ENCODE measurements around the gene CAMK1D.
A peak's percentile ranks its signal among the peaks of the same experiment; 100 is the strongest.

Gene CAMK1D

DNA sequence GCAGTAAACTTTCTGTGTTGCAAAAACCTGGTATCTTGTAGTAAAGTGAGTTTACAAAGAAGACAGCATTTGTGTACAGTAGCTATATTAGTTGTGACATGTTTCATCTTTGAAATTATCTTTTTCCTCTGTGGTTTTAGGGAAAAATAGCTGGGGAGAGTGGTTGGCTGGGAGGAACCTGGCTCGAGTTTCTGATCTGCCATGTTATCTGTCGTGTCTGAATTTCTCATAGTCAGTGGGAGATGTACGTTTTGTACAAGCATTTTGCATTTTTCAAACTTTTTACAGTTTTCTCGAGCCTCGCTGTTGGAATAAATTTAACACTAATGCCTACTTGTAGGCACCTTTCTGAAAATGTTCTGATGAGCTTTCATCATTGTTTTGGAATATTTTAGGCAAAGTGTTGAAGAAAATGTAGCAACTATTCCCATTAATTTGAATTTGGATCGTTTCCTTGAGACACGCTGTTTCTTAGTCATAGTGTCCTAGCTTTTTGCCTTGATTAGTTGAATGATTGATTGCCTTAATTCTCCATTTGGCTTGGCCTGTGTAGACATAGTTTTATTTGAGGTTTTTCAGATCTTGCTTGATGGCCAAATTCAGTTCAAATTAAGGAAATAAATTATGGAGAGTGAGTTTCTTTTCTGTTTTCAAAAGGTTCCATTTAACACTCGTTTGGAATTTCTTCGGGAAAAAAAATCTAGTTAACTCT, 65.1 kb downstream of the CAMK1D start:
- TF ChIP-seq, protein P1, sequence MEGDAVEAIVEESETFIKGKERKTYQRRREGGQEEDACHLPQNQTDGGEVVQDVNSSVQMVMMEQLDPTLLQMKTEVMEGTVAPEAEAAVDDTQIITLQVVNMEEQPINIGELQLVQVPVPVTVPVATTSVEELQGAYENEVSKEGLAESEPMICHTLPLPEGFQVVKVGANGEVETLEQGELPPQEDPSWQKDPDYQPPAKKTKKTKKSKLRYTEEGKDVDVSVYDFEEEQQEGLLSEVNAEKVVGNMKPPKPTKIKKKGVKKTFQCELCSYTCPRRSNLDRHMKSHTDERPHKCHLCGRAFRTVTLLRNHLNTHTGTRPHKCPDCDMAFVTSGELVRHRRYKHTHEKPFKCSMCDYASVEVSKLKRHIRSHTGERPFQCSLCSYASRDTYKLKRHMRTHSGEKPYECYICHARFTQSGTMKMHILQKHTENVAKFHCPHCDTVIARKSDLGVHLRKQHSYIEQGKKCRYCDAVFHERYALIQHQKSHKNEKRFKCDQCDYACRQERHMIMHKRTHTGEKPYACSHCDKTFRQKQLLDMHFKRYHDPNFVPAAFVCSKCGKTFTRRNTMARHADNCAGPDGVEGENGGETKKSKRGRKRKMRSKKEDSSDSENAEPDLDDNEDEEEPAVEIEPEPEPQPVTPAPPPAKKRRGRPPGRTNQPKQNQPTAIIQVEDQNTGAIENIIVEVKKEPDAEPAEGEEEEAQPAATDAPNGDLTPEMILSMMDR (IDR thresholded peaks at IDR 0.05; ENCODE audit: low read depth, low read length), result no peak
- no peak for DNase-seq (ENCODE audit: extremely low read depth, low read depth)

DNA sequence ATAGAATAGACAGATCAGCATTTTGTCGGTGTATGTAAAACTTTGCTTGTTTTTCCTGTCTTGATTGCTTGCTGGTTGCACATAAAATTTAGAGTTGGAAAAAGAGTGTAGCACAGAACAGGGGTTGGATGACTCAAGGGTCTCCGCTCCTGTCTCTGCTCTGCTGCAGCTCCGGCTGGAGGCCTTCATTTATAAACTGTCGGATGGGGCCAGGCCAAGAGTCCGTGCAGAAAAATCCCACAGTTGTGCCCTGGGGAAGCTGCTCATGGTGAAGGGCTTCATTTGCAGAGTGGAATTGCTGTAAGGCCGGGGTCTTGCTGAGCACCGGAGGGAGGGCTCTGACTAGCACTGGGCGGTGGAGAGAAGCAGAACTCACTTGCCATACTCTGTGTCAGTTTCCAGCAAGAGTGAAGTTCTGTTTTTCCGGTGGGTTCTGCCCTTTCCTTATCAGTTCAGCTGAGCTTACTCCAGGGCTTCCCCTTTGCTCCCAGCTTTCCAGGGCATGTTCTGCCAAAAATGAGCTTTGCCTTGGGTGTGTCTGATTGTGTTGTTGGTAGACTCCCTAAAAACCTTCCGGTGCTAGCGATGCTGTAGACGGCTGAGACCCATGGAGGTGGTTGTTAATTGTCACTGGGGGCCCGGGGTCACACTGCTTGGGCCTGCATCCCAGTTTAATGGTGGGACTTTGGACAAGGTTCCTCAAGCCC, 67.2 kb downstream of the CAMK1D start:
- TF ChIP-seq, protein P1 (IDR thresholded peaks at IDR 0.05; ENCODE audit: low read depth, low read length), result no peak
- DNase-seq (ENCODE audit: extremely low read depth, low read depth), result no peak

DNA sequence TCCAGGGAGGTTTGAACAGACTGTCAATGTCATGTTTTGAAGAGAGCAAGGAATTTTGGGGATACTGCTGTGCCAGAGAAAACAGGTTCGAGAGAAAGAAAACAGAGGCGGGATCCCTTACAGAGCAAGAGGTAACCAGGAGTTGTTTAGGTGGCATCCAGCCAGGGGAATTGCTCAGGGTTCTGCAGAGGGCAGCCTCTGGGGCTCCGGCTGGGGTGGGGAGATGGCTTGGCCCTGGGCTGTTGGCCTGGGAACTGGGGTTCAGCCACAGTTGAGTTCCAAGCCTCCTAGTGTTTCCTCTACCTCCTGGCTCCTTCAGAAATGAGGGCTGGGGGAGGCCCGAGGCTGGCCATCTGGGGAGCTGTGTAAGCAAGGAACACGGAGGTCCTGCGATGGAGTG, 68.0 kb downstream of the CAMK1D start:
- no peak for DNase-seq (ENCODE audit: extremely low read depth, low read depth)
- TF ChIP-seq, protein P1 (IDR thresholded peaks at IDR 0.05; ENCODE audit: low read depth, low read length), result no peak

DNA sequence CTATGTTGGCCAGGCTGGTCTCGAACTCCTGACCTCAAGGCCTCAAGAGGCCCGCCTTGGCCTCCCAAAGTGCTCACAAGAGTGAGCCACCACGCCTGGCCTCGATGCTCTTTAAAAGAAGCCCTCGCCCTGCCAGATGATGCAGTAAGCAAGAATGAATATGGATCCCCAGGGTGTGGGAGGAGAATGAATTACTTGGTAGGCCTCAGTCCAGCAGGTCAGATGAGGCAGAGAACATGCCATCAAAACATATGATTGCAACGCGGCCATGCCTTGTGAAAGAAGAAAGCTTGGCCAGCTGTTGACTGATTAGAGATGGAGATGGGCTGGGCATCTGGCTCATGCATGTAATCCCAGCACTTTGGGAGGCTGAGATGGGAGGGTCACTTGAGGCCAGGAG, 68.7 kb downstream of the CAMK1D start:
- no peak for DNase-seq (ENCODE audit: extremely low read depth, low read depth)
- TF ChIP-seq, protein P1 (IDR thresholded peaks at IDR 0.05; ENCODE audit: low read depth, low read length), result no peak

DNA sequence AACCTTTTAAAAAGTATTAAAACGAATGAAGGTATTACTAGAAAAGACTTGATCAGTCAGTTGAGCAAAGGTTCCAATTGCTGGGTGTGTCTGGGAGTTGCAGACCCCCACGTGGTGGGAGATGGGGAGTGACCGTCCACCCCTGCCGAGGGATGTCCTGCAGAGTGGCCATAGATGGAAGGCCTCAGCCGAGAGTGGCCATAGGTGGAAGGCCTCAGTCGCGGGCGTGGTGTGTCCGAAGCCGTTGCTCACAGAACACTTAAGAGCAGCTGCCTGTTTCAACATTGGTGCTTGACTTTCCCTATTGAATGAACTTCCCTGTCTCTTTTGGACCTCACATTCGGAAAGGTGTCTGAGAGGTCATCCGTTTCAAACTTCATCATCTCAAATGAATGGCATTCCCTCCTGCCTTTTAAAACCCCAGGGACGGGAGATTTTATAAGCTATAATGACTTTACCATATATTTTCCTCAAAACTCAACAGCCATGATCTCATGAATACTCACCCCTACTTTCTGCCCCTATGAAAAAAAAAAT, 69.4 kb downstream of the CAMK1D start:
- TF ChIP-seq, protein P1 (IDR thresholded peaks at IDR 0.05; ENCODE audit: low read depth, low read length), result no peak
- DNase-seq (ENCODE audit: extremely low read depth, low read depth), result no peak

DNA sequence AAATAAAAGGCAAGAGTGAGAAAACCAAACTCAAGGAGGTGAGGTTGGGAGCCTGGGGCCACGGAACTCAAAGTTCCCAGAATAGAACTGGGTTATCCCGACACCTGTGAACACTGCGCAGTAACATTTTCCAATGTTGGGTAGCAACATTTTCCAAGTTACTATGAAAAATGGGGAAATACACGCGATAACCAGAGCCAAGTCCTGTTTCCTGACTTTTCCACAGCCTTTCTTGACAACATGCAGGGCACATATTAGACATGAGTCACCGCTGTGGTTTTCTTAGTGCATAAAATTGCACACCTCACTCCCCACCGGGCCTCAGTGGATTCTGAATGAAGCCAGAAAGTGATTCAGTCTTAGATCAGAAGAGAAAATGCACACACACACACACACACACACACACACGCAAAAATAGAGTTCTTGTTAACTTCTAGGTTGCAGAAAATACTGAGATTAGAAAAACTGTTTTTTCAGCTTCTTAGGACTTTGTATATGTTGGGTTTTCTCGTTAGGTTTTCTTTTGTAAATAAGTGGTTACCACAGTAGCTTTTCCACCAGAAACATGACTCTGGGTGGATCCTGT, 70.0 kb downstream of the CAMK1D start:
- DNase-seq (ENCODE audit: extremely low read depth, low read depth), result peak; percentile 74
- TF ChIP-seq, protein P1 (IDR thresholded peaks at IDR 0.05; ENCODE audit: low read depth, low read length), result no peak

All from AG09319 (cell line).